HepG2 (cell line): ENCODE data around the gene DRC7. TPM values are rescaled to one million over a fixed set of nuclear protein-coding genes. Genes with fewer than 3 reads are reported as not detected.

Source experiments
- ZMYM3 ChIP-seq: sonication (generic); formaldehyde crosslinking; IDR thresholded peaks from 2 replicates; pipeline ENCODE4 v1.5.1; 2020; ENCODE audit warnings: mild to moderate bottlenecking, missing genetic modification reagents
- ZNF768 ChIP-seq: sonication (generic); formaldehyde crosslinking; IDR thresholded peaks from 2 replicates; pipeline ENCODE4 v1.4.0; 2020; ENCODE audit warnings: missing genetic modification reagents
- polyA plus RNA-seq, 8 experiments: library from polyadenylated mRNA; depleted of rRNA in 3 of 8; stranded (reverse) in 7 of 8; unstranded in 1 of 8; fragments of >200 nt; fragmentation: Illumina TruSeq in 4 of 8; extraction: Trizol in 4 of 8; gene quantifications; 2 replicates each; pipeline versions ENCODE4 v1.2.1 to v1.2.3, GENCODE V29; 2011 to 2016; ENCODE audit warnings: low read depth in 4 of 8, missing spikeins in 1 of 8, mixed read lengths in 1 of 8; ENCODE audit not compliant: insufficient read depth in 1 of 8
- total RNA-seq, 5 experiments: library from RNA; depleted of rRNA; stranded (reverse); fragments of >200 nt; fragmentation: Illumina TruSeq; extraction: Trizol; gene quantifications; 2 replicates each; pipeline ENCODE4 v1.2.3, GENCODE V29; 2016; ENCODE audit warnings: low read depth in 1 of 5
- TF ChIP-seq, protein P1 (sequence below): IDR thresholded peaks from 2 replicates; pipeline ENCODE4 v1.4.0; 2020; ENCODE audit warnings: mild to moderate bottlenecking, missing genetic modification reagents
- TF ChIP-seq, protein P2 (sequence below): sonication (generic); formaldehyde crosslinking; conservative IDR thresholded peaks from 2 replicates; pipeline ENCODE4 v1.4.0; 2020; ENCODE audit warnings: missing genetic modification reagents
- TF ChIP-seq, protein P3 (sequence below): sonication (generic); formaldehyde crosslinking; IDR thresholded peaks from 2 replicates; pipeline ENCODE4 v1.9.0; 2021; ENCODE audit warnings: mild to moderate bottlenecking, missing genetic modification reagents
- TF ChIP-seq, protein P4 (sequence below): sonication (generic); formaldehyde crosslinking; IDR thresholded peaks from 2 replicates; pipeline ENCODE4 v1.5.1; 2020; ENCODE audit warnings: mild to moderate bottlenecking, missing genetic modification reagents
- TF ChIP-seq, protein P5 (sequence below): sonication (generic); formaldehyde crosslinking; IDR thresholded peaks from 2 replicates; pipeline ENCODE4 v1.5.0; 2020; ENCODE audit warnings: mild to moderate bottlenecking, missing genetic modification reagents, borderline replicate concordance

Gene DRC7
- total and polyA plus RNA-seq, 2 of the 13 experiments (the other 11 are each of a cell fraction or from before 2014, with no cell fraction given), result 2.7 to 3.4 TPM

DNA sequence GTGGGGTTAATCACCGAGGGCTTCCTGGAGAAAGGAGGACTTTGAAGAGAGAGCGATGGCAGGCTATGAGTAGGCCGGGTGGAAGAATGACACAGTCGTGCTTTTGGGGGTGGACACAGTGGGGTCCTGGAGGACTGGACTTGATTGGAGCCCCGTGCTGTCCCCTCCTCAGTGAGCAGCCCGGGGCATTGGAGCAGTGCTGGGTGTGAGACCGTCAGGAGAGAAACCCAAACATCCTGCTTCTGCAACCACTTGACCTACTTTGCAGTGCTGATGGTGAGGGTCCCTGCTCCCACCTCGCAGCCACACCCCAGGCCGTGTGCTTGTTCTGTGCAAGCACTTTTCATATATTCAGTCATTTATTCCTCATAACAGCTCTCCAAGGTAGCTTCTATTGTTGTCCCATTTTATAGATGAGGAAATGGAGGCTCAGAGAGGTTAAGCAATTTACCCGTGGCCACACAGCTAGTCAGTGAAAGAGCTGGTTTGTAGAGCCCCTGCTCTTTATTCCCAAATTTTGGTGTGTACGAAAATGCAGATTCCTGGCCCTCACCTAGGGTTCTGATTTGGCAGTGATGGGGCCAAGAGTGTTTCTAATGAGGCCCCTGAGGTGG lies 38.2 kb upstream of the DRC7 start (continued):
- TF ChIP-seq, protein P1, sequence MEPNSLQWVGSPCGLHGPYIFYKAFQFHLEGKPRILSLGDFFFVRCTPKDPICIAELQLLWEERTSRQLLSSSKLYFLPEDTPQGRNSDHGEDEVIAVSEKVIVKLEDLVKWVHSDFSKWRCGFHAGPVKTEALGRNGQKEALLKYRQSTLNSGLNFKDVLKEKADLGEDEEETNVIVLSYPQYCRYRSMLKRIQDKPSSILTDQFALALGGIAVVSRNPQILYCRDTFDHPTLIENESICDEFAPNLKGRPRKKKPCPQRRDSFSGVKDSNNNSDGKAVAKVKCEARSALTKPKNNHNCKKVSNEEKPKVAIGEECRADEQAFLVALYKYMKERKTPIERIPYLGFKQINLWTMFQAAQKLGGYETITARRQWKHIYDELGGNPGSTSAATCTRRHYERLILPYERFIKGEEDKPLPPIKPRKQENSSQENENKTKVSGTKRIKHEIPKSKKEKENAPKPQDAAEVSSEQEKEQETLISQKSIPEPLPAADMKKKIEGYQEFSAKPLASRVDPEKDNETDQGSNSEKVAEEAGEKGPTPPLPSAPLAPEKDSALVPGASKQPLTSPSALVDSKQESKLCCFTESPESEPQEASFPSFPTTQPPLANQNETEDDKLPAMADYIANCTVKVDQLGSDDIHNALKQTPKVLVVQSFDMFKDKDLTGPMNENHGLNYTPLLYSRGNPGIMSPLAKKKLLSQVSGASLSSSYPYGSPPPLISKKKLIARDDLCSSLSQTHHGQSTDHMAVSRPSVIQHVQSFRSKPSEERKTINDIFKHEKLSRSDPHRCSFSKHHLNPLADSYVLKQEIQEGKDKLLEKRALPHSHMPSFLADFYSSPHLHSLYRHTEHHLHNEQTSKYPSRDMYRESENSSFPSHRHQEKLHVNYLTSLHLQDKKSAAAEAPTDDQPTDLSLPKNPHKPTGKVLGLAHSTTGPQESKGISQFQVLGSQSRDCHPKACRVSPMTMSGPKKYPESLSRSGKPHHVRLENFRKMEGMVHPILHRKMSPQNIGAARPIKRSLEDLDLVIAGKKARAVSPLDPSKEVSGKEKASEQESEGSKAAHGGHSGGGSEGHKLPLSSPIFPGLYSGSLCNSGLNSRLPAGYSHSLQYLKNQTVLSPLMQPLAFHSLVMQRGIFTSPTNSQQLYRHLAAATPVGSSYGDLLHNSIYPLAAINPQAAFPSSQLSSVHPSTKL, result no peak
- TF ChIP-seq, protein P2, sequence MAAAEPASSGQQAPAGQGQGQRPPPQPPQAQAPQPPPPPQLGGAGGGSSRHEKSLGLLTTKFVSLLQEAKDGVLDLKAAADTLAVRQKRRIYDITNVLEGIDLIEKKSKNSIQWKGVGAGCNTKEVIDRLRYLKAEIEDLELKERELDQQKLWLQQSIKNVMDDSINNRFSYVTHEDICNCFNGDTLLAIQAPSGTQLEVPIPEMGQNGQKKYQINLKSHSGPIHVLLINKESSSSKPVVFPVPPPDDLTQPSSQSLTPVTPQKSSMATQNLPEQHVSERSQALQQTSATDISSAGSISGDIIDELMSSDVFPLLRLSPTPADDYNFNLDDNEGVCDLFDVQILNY (CRISPR knock-in tag), result no peak
- TF ChIP-seq, protein P3, sequence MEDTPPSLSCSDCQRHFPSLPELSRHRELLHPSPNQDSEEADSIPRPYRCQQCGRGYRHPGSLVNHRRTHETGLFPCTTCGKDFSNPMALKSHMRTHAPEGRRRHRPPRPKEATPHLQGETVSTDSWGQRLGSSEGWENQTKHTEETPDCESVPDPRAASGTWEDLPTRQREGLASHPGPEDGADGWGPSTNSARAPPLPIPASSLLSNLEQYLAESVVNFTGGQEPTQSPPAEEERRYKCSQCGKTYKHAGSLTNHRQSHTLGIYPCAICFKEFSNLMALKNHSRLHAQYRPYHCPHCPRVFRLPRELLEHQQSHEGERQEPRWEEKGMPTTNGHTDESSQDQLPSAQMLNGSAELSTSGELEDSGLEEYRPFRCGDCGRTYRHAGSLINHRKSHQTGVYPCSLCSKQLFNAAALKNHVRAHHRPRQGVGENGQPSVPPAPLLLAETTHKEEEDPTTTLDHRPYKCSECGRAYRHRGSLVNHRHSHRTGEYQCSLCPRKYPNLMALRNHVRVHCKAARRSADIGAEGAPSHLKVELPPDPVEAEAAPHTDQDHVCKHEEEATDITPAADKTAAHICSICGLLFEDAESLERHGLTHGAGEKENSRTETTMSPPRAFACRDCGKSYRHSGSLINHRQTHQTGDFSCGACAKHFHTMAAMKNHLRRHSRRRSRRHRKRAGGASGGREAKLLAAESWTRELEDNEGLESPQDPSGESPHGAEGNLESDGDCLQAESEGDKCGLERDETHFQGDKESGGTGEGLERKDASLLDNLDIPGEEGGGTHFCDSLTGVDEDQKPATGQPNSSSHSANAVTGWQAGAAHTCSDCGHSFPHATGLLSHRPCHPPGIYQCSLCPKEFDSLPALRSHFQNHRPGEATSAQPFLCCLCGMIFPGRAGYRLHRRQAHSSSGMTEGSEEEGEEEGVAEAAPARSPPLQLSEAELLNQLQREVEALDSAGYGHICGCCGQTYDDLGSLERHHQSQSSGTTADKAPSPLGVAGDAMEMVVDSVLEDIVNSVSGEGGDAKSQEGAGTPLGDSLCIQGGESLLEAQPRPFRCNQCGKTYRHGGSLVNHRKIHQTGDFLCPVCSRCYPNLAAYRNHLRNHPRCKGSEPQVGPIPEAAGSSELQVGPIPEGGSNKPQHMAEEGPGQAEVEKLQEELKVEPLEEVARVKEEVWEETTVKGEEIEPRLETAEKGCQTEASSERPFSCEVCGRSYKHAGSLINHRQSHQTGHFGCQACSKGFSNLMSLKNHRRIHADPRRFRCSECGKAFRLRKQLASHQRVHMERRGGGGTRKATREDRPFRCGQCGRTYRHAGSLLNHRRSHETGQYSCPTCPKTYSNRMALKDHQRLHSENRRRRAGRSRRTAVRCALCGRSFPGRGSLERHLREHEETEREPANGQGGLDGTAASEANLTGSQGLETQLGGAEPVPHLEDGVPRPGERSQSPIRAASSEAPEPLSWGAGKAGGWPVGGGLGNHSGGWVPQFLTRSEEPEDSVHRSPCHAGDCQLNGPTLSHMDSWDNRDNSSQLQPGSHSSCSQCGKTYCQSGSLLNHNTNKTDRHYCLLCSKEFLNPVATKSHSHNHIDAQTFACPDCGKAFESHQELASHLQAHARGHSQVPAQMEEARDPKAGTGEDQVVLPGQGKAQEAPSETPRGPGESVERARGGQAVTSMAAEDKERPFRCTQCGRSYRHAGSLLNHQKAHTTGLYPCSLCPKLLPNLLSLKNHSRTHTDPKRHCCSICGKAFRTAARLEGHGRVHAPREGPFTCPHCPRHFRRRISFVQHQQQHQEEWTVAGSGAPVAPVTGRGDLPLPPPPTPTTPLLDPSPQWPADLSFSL (CRISPR knock-in tag), result no peak
- TF ChIP-seq ZNF768 (peak; percentile 80), ZMYM3 (CRISPR knock-in tag) (peak; percentile 51; the same call in 1 of the 2 replicates)
- TF ChIP-seq, protein P4, sequence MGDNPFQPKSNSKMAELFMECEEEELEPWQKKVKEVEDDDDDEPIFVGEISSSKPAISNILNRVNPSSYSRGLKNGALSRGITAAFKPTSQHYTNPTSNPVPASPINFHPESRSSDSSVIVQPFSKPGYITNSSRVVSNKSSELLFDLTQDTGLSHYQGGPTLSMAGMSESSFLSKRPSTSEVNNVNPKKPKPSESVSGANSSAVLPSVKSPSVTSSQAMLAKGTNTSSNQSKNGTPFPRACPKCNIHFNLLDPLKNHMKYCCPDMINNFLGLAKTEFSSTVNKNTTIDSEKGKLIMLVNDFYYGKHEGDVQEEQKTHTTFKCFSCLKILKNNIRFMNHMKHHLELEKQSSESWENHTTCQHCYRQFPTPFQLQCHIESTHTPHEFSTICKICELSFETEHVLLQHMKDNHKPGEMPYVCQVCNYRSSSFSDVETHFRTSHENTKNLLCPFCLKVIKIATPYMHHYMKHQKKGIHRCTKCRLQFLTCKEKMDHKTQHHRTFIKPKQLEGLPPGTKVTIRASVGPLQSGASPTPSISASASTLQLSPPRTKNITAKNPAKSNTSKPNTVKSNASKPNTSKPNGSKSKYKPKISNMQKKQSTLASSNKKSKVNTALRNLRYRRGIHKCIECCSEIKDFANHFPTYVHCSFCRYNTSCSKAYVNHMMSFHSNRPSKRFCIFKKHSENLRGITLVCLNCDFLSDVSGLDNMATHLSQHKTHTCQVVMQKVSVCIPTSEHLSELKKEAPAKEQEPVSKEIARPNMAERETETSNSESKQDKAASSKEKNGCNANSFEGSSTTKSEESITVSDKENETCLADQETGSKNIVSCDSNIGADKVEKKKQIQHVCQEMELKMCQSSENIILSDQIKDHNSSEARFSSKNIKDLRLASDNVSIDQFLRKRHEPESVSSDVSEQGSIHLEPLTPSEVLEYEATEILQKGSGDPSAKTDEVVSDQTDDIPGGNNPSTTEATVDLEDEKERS (CRISPR knock-in tag), result no peak
- TF ChIP-seq, protein P5, sequence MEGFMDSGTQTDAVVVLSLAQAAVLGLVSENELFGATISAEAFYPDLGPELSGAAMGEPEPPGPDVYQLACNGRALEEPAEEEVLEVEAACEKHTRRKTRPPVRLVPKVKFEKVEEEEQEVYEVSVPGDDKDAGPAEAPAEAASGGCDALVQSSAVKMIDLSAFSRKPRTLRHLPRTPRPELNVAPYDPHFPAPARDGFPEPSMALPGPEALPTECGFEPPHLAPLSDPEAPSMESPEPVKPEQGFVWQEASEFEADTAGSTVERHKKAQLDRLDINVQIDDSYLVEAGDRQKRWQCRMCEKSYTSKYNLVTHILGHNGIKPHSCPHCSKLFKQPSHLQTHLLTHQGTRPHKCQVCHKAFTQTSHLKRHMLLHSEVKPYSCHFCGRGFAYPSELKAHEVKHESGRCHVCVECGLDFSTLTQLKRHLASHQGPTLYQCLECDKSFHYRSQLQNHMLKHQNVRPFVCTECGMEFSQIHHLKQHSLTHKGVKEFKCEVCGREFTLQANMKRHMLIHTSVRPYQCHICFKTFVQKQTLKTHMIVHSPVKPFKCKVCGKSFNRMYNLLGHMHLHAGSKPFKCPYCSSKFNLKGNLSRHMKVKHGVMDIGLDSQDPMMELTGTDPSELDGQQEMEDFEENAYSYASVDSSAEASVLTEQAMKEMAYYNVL (CRISPR knock-in tag), result no peak
